Activated CD4-positive, alpha-beta T cell treated with anti-CD3 and anti-CD28 coated beads, Interleukin-10, Interleukin-2, amounts not matched to agents 100 ng/mL and 50 ng/mL, durations not matched to agents 16 hours and 8 hours (primary cell): ENCODE measurements around the gene PALM.
"Not testable (repeated sequence)": the region's sequence is repeated elsewhere in the genome, so short reads cannot be mapped to it uniquely, and the experiment has no call there.

Experiments
- DNase-seq: peaks from one replicate; pipeline ENCODE4 v3.0.0-alpha.2; 2020

Gene PALM

DNA sequence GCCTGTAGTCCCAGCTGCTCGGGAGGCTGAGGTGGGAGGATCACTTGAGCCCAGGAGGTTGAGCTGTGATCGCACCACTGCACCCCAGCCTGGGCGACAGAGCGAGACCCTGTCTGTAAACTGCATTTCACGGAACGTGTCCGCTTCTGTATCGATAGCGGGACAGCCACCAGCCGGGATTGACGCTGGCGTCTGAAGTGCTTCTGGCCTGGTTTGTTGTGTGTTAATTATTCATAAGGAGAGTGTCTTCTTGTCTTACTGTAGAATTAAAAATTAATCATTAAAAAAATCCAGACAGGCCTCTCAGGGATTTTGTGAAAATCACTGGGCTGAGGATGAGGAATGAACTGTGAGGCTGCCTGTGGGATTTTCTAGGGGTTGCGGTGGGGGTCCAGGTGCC lies 26.0 kb downstream of the PALM start:
- DNase-seq, result no peak

DNA sequence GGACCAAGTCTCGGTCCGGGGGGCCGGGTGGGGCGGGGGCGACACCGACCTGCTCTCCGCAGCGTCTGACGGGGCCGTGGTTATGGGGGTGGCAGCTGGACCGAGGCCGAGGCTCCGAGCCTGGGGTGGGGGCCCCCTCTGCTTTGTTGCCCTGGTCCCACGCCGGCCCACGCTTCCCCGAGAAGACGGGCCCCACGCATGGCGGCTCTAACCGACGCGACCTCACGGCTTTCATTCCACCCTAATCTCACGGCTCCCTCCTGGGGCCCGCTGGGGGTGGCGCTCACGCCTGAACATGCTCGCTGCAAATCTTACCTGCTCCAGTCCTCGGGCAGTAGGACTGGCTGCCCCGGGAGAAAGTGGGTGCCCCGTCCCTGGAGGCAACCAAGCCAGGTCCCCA lies 27.4 kb downstream of the PALM start:
- no peak for DNase-seq

DNA sequence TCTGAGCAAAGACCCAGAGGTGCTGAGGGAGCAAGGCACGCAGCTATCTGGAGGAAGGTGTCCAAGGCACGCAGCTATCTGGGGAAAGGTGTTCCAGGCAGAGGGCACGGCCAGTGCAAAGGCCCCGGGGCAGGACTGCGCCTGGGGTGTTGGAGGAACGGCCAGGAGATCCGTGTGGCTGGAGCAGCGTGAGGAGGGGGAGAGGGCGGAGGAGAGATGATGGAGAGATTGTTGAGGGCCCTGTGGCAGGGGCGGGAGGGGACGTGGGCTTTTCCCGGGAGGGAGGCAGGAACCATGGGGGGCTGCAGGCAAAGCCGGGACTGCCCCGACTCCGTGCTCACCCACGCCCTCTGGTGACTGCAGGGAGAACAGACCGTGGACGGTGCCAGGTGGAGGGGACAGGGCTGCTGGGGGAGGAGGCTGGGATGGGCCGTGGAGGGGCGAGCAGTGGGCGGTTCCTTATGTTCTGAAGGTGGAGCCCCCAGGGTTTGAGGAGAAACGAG lies 28.9 kb downstream of the PALM start:
- DNase-seq, result peak; percentile 60

DNA sequence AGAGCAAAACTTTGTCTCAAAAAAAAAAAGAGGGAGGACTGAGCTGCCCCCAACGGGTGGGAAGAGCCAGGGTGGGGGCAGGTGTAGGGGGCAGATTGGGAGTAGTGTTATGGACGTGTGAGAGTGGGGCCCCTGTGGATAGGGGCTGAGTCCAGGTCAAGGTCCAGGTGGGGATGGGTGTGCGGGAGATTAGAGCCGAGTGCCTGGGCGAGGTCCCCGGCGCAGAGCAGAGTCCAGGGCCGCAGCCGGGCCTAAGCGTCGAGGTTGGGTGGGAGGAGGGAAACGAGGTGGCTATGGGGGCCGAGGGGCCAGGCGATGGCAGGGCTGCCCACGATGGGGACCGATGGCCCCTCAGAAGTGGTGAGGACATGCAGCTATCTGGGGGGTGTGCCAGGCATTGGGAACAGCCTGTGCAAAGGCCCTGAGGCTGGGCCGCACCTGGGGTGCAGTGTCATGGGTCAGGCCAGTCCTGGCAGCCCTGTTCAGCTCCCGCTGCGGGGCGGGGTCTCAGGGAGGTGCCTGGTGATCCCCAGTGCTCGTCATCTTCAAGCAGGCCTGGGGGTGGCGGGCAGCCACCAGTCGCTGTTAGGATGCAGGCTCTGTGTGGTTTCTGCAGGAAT lies 29.9 kb downstream of the PALM start:
- DNase-seq, result no peak

DNA sequence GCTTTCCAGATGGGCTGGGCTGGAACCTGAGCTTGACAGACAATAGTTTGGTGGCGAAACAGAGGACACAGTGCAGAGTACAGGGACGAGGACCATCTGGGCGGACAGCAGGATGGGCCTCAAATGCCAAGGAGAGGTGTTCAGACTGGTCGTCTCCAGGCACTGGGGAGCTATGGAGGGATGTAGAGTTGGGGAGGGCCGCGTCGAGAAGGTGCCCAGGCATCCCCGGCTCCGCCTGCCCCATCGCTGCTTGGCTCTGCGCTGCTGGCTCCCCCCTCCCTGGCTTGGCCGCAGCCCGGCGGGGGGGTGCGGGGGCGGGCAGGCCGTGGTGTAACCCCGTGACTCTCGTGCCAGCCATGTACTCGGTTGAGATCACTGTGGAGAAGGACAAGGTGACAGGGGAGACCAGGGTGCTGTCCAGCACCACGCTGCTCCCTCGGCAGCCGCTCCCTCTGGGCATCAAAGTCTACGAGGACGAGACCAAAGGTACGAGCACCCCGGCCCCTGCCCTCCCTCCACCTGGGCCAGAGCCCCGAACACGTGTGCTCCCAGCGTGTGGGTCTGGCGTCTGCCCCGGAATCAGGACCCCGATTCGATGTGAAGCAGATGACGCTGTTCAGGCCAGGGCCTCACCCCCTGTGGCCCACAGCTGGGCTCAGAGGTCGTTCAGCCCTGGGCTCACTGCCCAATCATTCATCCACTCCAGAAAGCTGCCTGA lies 31.4 kb downstream of the PALM start:
- DNase-seq, result no peak

DNA sequence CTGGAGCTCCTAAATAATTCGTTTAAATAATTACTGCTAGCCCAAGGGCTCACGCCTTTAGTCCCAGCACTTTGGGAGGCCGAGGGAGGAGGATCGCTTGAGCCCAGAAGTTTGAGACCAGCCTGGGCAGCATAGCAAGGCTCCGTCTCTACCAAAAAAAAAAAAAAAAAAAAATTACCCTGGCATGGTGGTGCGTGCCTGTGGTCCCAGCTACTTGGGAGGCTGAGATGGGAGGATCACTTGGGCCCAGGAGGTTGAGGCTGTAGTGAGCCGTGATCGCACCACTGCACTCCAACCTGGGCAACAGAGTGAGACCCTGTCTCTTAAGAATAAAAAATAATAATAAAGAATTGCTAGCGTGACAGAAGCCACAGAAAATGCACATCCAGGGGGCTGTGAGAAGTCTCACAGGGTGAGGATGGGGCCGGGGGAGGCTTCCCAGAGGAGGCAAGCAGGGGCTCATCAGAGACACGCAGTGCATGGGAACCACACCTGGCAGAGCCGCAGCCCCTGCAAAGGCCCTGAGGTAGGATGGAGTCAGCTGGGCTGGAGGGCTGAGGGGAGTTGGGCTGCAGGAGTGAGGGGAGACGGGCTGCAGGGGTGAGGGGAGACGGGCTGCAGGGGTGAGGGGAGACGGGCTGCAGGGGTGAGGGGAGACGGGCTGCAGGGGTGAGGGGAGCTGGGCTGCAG lies 32.2 kb downstream of the PALM start:
- not testable (repeated sequence) for DNase-seq

DNA sequence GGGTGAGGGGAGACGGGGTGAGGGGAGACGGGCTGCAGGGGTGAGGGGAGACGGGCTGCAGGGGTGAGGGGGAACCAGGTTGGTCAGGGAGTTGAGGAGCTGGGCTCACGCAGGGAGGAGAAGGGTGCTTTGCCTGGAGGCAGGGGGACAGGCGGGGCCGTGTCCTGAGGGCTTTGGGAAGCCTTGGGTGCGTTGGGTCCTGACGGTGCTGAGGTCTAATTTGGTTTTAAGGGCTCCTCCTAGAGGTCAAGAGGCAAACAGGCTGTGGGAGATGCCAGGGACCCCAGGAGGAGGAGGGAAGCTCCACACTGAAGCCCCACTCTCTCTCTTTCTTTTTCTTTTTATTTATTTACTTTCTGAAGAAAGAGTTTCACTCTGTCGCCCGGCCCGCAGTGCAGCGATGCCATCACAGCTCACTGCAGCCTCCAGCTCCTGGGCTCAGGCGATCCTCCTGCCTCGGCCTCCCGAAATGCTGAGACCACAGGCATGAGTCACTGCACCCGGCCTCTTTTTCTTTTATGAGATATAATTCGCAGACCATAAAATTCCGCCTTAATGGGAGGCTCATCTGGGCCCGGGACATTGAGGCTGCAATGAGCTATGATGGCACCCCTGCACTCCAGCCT lies 32.9 kb downstream of the PALM start:
- DNase-seq, result peak; percentile 12

DNA sequence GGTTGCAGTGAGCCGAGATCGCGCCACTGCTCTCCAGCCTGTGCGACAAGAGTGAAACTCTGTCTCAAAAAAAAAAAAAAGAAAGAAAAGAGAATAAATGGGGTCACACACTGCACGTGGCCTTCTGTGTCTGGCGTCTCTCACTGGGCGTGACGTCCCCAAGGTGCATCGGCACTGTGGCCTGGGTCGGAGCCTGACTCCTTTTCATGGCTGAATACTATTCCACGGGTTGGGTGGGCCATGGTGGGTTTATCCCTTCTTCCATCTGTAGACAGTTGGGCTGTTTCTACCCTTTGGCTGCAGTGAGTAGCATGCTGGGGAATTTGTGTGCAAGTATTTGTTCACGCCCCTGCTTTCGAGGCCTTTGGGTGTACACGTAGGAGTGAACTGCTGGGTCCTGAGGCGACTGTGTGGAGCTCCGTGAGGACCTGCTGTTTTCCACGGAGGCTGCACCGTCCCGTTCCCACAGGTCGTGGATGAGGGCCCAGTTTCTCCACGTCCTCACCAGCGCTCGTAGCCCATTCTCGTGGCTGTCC lies 33.9 kb downstream of the PALM start:
- DNase-seq, result no peak

DNA sequence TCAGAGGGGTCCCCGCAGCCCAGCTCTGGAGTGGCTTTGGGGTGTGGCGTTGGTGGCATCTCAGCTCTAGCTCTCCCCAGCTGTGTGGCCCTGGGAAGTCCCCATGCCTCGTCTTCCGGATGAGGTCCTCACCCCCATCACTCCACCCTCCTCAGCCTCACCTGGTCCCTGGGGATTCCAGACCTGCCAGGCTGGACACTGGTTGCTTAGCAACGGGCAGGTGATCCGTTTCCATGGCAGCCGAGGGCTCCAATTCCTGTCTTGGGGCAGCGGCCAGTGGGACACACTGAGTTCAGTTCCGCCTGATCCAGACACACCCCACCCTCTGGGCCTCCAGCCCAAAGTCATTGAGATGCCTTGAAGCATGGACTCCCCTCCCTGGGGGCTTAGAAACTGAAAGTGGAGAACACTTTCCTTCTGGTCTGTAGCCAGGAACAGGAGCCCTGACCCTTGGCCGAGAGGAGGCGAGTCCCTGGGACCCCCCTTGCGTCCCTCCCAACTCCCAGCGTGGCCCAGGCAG lies 34.5 kb downstream of the PALM start:
- DNase-seq, result no peak

DNA sequence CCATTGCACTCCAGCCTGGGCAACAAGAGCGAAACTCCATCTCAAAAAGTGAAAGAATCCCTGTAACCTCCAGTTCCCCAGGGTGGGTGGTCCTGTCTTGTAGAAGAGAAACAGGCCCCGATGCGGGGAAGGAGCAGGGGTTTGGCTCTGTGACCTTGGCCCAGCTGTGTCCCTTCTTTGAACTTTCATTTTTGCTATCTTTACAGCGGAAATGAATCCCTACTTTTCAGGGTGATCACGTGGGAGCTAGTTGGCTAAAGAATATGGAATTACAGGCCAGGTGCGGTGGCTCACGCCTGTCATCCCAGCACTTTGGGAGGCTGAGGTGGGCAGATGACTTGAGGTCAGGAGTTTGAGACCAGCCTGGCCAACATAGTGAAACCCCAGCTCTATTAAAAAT lies 36.4 kb downstream of the PALM start:
- not testable (repeated sequence) for DNase-seq

DNA sequence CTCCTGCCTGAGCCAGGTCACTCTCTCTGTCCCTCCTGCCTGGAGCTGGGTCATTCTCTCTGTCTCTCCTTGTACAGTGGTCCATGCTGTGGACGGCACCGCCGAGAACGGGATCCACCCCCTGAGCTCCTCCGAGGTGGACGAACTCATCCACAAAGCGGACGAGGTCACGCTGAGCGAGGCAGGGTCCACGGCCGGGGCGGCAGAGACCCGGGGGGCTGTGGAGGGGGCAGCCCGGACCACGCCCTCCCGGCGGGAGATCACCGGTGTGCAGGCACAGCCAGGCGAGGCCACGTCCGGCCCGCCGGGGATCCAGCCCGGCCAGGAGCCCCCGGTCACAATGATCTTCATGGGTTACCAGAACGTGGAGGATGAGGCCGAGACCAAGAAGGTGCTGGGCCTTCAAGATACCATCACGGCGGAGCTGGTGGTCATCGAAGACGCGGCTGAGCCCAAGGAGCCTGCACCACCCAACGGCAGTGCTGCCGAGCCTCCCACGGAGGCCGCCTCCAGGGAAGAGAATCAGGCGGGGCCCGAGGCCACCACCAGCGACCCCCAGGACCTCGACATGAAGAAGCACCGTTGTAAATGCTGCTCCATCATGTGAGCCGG lies 37.6 kb downstream of the PALM start:
- no peak for DNase-seq

DNA sequence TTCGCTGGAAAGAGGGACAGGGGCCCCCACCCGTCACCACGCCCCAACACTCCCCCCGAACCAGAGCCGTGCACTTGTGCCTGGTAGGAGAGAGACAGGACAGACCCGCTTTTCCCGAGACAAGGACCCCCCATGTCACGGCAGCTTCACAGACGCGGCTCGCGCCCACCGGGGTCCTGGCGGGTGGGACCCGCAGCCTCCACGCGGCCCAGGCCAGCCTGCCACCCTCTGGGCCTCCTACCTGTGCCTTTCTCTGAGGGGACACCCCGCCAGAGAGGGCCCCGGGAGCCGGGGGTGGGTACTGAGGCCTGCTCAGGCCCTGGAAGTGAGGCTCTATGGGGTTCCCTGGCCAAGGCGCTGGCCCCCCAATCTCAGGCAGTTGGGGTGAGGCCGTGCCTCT lies 38.2 kb downstream of the PALM start:
- no peak for DNase-seq

DNA sequence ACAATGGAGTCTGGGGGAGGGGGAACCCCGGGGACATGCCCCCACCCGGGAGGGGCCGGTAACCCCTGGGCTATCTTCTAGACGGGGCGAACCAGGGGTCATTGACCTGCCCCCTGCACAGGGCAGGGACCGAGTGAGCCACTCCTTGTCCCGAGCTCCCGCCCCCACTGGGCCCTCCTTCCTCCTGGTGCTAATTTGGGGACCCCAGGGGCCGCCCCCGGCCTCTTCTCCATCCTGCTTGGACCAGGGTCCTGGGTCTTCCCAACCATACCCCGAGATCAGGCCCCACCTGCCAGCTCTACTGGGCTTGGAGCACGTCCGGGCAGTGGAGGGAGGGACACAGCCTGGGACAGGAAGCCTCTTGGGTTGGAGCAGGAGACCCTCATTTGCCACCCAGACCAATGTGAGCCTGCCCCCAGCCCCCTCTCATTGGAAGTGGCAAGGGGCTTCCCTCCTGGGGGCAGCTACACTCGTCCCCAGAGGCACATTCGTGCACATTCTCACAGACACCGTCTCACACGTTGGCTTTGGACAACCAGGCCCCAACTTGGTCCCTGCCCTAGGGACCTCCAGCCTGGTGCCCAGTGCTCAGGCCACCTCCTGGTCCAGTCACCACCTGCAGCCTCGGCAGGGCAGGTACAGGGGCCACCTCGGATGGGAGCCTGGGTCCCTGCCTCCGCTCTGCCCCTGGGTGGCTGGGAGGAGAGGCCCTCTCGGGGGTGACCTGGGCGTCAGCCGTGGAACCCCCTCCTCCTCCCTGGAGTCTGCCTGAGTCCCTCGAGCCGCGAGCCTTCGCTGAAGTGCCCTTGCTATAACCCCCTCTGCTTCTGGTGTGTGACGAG lies 38.9 kb downstream of the PALM start:
- DNase-seq, result no peak

DNA sequence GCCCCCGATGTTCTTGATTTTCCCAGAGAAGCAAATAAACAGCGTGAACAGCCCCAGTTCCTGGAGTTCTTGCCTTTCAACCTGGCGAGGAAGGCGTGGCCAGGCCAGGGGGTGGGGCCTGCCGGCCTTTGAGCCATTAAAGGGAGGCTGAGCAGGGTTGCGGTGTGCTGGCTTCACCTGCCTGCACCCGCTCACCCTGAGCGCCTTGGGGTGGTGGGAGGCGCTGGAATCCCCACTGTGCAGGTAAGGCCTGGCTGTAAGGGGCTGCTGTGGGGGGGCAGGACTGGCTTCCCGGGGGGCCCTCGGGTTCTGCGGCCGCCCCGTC lies 39.5 kb downstream of the PALM start:
- DNase-seq, result no peak

DNA sequence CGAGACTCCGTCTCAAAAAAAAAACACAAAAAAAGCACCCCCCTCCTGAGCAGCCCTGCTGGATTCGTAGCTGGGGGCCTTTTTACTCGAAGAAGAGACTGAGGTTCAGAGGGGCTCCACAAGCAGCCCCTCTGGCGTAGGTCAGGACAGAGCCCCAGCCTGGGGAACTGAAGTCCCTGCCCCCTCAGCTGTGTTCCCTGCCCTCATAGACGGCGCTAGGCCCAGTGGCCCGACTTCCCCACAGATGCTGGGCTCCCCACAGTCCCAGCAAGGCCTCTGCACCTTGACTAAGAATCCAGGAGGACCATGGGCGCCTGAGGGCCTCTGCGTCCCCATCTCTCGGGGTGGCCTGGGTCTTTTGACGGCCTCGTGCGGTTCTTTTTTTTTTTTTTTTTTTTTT lies 41.1 kb downstream of the PALM start:
- DNase-seq, result no peak

DNA sequence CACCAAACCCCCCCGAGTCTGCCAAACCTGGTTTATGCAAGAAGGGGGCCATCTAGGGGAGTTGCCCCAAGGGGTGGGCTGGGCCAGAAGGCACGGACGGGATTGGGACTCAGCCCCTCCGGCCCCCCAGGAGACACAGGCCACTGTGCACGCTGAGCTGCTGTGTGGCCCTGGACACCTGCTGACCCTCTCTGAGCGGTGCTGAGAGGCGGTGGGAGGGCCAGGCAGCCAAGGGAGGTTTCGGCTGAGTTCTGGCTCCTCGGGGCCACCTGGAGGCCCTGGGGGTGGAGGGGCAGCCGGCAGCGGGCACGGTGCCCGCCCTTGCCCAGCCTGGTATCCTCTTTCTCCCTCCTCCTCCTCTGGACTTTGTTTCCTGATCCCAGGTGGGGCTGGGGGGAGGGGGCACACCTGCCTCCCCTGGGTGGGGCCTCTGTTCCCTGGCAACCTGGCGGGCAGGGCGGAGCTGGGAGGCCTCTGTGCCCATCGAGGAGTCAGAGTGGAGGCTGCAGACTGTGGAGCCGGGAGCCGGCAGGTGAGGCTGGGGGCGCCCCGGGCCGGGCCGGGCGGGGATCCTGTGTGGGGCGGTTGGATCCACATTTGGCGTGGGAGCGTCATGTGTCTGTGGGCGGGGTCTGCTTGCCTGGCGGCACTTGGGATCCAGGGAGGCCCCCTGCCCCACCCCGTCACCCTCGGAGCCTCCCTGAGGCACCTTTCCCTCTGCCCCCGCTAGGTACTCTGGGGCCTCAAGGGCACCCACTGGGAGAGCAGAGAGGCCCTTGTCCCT lies 42.1 kb downstream of the PALM start, which contains the start of gene MISP:
Gene MISP, plus strand, starts transcription at position 473 of the 784 bp plus-strand sequence. CDS start 5,835 bp downstream, outside the sequence.
- no peak for DNase-seq

DNA sequence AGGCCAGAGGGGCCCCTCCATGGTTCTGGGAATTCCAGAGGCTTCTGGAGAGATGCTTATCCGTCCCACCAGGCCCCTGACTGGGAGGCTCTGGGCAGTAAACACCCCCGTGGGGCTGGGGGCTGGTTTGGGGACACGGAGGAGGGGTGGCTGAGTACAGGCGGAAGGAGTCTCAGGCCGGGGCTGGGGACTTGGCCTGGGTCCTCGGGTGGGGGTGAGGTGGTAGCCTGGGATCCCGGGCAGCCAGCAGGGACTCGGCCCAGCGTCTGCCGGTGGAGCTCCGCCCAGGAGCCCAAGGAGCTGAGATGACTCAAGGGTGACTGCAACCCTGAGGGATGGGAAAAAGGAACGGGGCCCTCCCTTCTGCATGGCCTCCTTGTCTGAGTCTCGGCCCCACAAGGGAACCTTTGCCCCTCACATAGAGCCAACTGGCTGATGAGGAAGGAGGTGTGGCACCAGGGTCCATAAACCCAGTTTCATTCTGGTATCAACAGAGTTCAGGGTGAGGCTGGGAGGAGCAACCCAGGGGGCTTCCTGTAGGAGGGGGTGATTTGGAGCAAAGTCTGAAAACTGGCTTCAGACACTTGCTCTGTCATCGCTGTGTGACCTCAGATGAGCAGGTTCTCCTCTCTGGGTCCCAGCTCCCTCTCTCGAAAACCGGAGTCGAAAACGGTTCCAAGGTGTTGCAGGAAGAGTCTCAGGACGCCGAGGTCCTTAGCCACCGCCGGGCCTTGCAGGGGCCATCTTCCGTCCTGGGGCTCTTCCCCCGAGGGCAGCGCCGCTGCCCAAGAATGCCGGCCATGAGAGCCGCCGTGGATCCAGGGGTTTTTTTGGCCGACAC lies 43.0 kb downstream of the PALM start:
- DNase-seq, result no peak

DNA sequence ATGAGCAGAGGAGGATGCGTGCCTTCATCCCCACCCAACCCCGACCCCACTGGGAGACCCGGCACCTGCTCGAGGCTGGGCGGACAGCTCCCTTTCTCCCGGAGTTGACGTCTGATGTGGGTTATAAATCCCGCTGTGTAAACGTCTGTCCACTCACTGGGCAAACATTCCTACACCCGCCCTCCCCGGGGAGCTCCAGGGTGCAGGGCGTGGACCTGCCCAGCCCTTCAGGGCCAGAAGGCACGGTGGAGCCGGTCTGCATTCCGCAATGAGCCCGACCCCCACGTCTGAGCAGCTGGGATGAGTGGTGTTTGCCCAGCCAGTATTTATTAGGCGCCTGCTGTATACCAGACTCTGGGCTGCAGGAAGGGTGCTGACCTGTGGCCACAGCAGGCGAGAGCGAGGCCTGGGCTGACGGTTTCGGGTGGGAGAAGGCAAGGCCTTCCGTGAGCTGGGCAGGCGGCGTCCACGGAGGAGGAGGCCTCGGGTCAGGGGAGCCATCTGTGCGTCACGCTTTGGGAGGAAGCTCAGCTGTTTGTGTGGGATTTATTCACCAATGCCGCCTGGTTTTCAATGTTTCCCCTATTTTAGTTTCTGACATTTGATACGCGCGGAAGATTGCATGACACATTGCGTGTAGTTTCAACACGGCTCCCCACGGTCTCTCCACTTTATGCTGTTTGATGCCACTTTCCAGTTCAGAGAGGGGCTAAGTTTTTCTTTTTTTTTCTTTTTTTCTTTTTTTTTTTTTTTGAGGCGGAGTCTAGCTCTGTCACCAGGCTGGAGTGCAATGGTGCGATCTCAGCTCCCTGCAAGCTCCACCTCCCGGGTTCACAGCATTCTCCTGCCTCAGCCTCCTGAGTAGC lies 44.1 kb downstream of the PALM start:
- DNase-seq, result no peak

DNA sequence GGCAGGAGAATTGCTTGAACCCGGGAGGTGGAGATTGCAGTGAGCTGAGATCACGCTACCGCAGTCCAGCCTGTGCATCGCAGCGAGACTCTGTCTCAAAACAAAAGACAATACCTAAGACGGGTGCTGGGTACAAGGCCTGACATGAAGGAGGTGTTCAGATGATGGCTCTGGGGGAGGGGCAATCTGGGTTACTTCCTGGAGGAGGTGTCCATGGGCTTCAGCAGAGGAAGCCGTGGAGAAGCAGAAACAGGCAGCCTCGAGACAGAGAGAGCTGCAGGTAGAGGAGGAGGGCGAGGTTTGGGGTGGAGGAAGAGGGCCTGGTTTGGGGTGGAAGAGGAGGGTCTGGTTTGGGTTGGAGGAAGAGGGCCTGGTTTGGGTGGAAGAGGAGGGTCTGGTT lies 45.8 kb downstream of the PALM start:
- DNase-seq, result no peak
